Kidney (tissue), 14 donors: ENCODE data around the gene DPEP2NB. TPM values are rescaled to one million over a fixed set of nuclear protein-coding genes. Genes with fewer than 3 reads are reported as not detected.
A peak's percentile ranks its signal among the peaks of the same experiment; 100 is the strongest.
"Not testable (repeated sequence)": the region's sequence is repeated elsewhere in the genome, so short reads cannot be mapped to it uniquely, and the experiment has no call there.

Source experiments
- DNase-seq, 5 donors: peaks; one replicate each; pipeline ENCODE4 v3.0.0-alpha.2; 2013 to 2020
- FAIRE-seq: peaks from 2 replicates; lab custom pipeline; 2012; peaks lifted over from hg19 to GRCh38; lab: Jason Lieb, UNC
- H3K27ac ChIP-seq, 2 donors: one replicate each; pipeline ENCODE4 v1.7.0; 2013; ENCODE audit warnings: low read depth in 2 of 2, low read length in 2 of 2, inconsistent platforms in 1 of 2
- H3K27me3 ChIP-seq: one replicate; pipeline ENCODE4 v1.7.1; 2013; ENCODE audit warnings: low read length, inconsistent platforms; ENCODE audit not compliant: control insufficient read depth, insufficient read depth
- H3K36me3 ChIP-seq, 3 donors: one replicate each; pipeline versions ENCODE4 v1.7.0 to v1.7.1; 2013; ENCODE audit warnings: low read length in 3 of 3, control low read depth in 1 of 3, inconsistent platforms in 1 of 3; ENCODE audit not compliant: insufficient read depth in 3 of 3, control insufficient read depth in 2 of 3
- H3K4me1 ChIP-seq, 3 donors: one replicate each; pipeline versions ENCODE4 v1.7.0 to v1.7.1; 2013; ENCODE audit warnings: low read length in 3 of 3, inconsistent platforms in 1 of 3, low read depth in 1 of 3; ENCODE audit not compliant: control insufficient read depth in 2 of 3, insufficient read depth in 2 of 3
- H3K4me3 ChIP-seq, 3 donors: one replicate each; pipeline versions ENCODE4 v1.7.0 to v1.8.1; 2013; ENCODE audit warnings: low read length in 3 of 3, control low read depth in 1 of 3, inconsistent platforms in 1 of 3
- H3K9ac ChIP-seq, 3 donors: one replicate each; pipeline versions ENCODE4 v1.7.0 to v1.7.1; 2013; ENCODE audit warnings: low read length in 3 of 3, control low read depth in 1 of 3, inconsistent platforms in 1 of 3
- H3K9me3 ChIP-seq, 3 donors: one replicate each; pipeline versions ENCODE4 v1.7.0 to v1.7.1; 2013; ENCODE audit warnings: low read length in 3 of 3, control low read depth in 1 of 3, inconsistent platforms in 1 of 3; ENCODE audit not compliant: control insufficient read depth in 2 of 3, insufficient read depth in 1 of 3
- intact Hi-C: fragments of 100-400 bp; cut with DNase I; formaldehyde crosslinking; loops from one replicate; pipeline ENCODE4 v1.11.1; 2022
- polyA plus RNA-seq: library from polyadenylated mRNA; stranded (reverse); fragments of 350-450 nt; fragmentation: Illumina TruSeq; extraction: RNeasy Lipid Tissue Mini Kit (QIAGEN cat#74804); gene quantifications from one replicate; pipeline ENCODE4 v1.2.3, GENCODE V29; 2014; ENCODE audit warnings: low read depth, low replicate concordance; ENCODE audit not compliant: insufficient read depth
- total RNA-seq: library from RNA; stranded (reverse); fragmentation: NEBNext Ultra II Directional; extraction: Animal tissue kit (Norgen Biotek cat#: 25700); gene quantifications from one replicate; pipeline ENCODE4 v1.2.1, GENCODE V29; 2021
- TF ChIP-seq, protein P1 (sequence below): IDR thresholded peaks from 3 replicates; pipeline ENCODE4 v1.5.1; 2012; ENCODE audit warnings: mild to moderate bottlenecking, moderate library complexity, borderline replicate concordance; ENCODE audit not compliant: insufficient read depth; ENCODE audit errors: extremely low read depth
- donor health status: control.
- donor health status: control.
- donor health status: control.
- donor health status: control.
- donor health status: control.
- donor health status: DM: yes; HTN: yes; CAD: no.
- donor health status: Normal renal cell carcinoma (clear cell type).

The DPEP2NB gene
- total and polyA plus RNA-seq, 2 donors from 2014 or later = not detected

DNA sequence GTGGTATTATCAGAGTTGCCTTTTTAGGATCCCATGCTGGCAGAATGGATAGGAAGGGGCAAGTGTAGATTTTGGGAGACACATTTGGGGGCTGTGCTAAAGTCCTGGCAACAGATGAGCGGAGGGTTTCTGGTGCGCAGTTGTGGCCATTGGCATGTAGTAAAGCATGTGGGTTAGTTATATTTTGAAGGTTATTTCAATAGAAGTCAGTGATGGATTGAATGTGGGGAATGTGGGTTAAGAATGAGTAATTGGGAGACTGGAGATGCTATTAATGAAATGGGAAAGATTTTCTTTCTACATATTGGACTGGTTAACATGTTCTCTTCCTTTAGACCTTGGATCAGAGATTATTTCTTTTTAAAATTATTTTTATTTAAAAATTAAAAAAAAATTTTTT, 17.4 kb upstream of the DPEP2NB start:
- Histone ChIP-seq H3K4me3 (no peak overlapping the region), H3K27me3 (no peaks in the 10 kb centered on the region), H3K36me3 (peaks cover 0 to 2% (median 0%) of the 10 kb centered on the region in 3 donors), H3K9ac (no peak overlapping the region), H3K4me1 (no peaks in the 10 kb centered on the region), H3K9me3 (no peaks in the 10 kb centered on the region), H3K27ac (no peak overlapping the region)
- DNase-seq = no peak
- intact Hi-C loops = no loop called here
- no peak for FAIRE-seq
- TF ChIP-seq, protein P1, sequence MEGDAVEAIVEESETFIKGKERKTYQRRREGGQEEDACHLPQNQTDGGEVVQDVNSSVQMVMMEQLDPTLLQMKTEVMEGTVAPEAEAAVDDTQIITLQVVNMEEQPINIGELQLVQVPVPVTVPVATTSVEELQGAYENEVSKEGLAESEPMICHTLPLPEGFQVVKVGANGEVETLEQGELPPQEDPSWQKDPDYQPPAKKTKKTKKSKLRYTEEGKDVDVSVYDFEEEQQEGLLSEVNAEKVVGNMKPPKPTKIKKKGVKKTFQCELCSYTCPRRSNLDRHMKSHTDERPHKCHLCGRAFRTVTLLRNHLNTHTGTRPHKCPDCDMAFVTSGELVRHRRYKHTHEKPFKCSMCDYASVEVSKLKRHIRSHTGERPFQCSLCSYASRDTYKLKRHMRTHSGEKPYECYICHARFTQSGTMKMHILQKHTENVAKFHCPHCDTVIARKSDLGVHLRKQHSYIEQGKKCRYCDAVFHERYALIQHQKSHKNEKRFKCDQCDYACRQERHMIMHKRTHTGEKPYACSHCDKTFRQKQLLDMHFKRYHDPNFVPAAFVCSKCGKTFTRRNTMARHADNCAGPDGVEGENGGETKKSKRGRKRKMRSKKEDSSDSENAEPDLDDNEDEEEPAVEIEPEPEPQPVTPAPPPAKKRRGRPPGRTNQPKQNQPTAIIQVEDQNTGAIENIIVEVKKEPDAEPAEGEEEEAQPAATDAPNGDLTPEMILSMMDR = no peak

DNA sequence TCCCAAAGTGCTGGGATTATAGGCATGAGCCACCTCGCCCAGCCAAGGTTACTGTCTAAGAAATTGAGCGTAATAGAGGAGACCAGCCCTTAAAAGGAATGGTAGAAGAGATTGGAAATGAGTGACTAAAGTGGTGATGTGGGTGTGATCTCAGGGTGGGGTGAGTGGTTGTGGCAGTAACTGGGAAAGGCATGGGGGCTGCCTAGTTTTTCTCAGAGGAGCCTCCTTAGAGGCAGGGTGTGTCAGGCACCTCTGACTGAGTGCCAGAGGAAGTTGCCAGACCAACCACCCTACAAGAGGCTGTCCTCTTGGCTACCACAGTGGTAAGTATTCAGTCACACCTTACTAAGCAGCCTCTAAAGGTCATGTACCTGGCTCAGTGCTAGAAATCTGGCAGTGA, 16.2 kb upstream of the DPEP2NB start:
- H3K4me3 ChIP-seq = no peak overlapping the region
- H3K27me3 ChIP-seq = no peaks in the 10 kb centered on the region
- H3K9ac ChIP-seq = no peak overlapping the region
- H3K9me3 ChIP-seq = no peaks in the 10 kb centered on the region
- intact Hi-C loops = no loop called here
- no peak overlapping the region for H3K27ac ChIP-seq
- no peak for DNase-seq
- TF ChIP-seq, protein P1 = no peak
- H3K4me1 ChIP-seq = no peaks in the 10 kb centered on the region
- H3K36me3 ChIP-seq = no peaks in the 10 kb centered on the region
- FAIRE-seq = no peak

DNA sequence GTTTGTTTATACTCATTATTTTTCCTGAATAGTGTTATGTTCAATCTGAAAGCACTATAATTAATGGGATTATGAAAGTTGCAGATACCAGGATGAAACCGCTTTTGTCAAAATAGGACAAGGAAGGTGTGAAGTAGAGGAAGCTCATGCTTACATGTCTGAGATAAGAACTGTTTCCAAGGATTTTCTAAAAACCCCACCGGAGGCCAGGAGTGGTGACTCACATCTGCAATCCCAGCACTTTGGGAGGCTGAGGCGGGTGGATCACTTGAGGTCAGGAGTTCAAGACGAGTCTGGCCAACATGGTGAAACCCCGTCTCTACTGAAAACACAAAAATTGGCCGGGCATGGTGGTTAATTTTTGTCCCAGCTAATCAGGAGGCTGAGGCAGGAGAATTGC, 14.4 kb upstream of the DPEP2NB start:
- peak in 1 of 5 donors; percentile 24 for DNase-seq
- intact Hi-C loops, FAIRE-seq, H3K9ac ChIP-seq, H3K36me3 ChIP-seq, H3K4me1 ChIP-seq, H3K4me3 ChIP-seq, H3K9me3 ChIP-seq, H3K27me3 ChIP-seq, H3K27ac ChIP-seq: not testable (repeated sequence)

DNA sequence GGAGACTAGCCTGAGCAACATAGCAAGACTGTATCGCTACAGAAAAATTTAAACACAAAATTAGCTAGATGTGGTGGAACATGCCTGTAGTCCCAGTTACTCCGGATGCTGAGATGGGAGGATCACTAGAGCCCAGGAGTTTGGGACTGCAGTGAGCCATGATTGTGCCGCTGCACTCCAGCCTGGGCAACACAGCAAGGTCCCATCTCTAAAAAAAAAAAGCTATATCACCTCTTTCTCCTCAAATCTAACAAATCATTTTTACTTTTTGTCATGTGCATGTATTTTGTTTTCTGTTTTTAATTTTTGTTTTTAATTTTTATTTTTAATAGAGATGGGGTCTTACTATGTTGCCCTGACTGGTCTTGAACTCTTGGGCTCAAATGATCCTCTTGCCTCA, 13.3 kb upstream of the DPEP2NB start:
- intact Hi-C loops = no loop called here
- no peak for FAIRE-seq
- DNase-seq = no peak
- Histone ChIP-seq H3K36me3 (no peaks in the 10 kb centered on the region), H3K9me3 (no peaks in the 10 kb centered on the region), H3K9ac (no peak overlapping the region), H3K4me3 (no peak overlapping the region), H3K27ac (no peak overlapping the region), H3K27me3 (no peaks in the 10 kb centered on the region), H3K4me1 (no peaks in the 10 kb centered on the region)
- TF ChIP-seq, protein P1 = no peak
